NCI-H1092 treated with DMSO at 0.1 percent for 48 hours (cell line): ENCODE measurements around the gene BLCAP.
"Not testable (repeated sequence)": the region's sequence is repeated elsewhere in the genome, so short reads cannot be mapped to it uniquely, and the experiment has no call there.

Experiments used
- DNase-seq: peaks from one replicate; lab custom pipeline; 2025; lab: John Stamatoyannopoulos, UW

BLCAP gene

GRCh38 chr20:37479925-37480691, 47.6 kb downstream of the BLCAP start:
- no peak for DNase-seq

GRCh38 chr20:37479266-37479665, 48.4 kb downstream of the BLCAP start:
- DNase-seq: no peak

- no peak for DNase-seq
Observed at GRCh38 chr20:37477041-37477440, 50.6 kb downstream of the BLCAP start.

- DNase-seq: no peak
Observed at GRCh38 chr20:37475252-37475651, 52.4 kb downstream of the BLCAP start.

GRCh38 chr20:37474386-37474785, 53.3 kb downstream of the BLCAP start:
- DNase-seq: no peak

GRCh38 chr20:37473249-37474000, 54.3 kb downstream of the BLCAP start:
- DNase-seq: no peak

- not testable (repeated sequence) for DNase-seq
Observed at GRCh38 chr20:37472435-37472834, 55.2 kb downstream of the BLCAP start.

GRCh38 chr20:37471741-37472235, 55.9 kb downstream of the BLCAP start:
- DNase-seq: no peak

GRCh38 chr20:37470190-37470589, 57.5 kb downstream of the BLCAP start:
- DNase-seq: not testable (repeated sequence)

GRCh38 chr20:37469531-37469930, 58.1 kb downstream of the BLCAP start:
- DNase-seq: no peak

- DNase-seq: no peak
Observed at GRCh38 chr20:37468886-37469285, 58.8 kb downstream of the BLCAP start.
